Loucy (cell line): ENCODE measurements around the gene JAM2.

Experiments
- H2AFZ ChIP-seq: fragments of 200-600 bp; sonication (generic); 2 replicates; pipeline ENCODE4 v1.6.0; 2016; ENCODE audit warnings: antibody characterized with exemption, mild to moderate bottlenecking, low read length, moderate library complexity
- H3F3A ChIP-seq: fragments of 200-600 bp; 2 replicates; pipeline ENCODE4 v1.6.0; 2016; ENCODE audit warnings: antibody characterized with exemption, low read depth, mild to moderate bottlenecking
- H3K27me3 ChIP-seq: fragments of 200-600 bp; sonication (generic); 2 replicates; pipeline ENCODE4 v1.6.1; 2014; ENCODE audit warnings: low read length, mild to moderate bottlenecking; ENCODE audit not compliant: insufficient read depth, poor library complexity, severe bottlenecking
- H3K36me3 ChIP-seq: fragments of 200-600 bp; sonication (generic); 2 replicates; pipeline ENCODE4 v1.6.1; 2016; ENCODE audit warnings: low read length; ENCODE audit not compliant: insufficient read depth
- H3K4me1 ChIP-seq: fragments of 200-600 bp; sonication (generic); 2 replicates; pipeline ENCODE4 v1.5.1; 2014; ENCODE audit warnings: low read length, mild to moderate bottlenecking; ENCODE audit not compliant: insufficient read depth, poor library complexity, severe bottlenecking
- H3K4me2 ChIP-seq: fragments of 200-600 bp; sonication (generic); 2 replicates; pipeline ENCODE4 v1.6.0; 2014; ENCODE audit warnings: antibody characterized with exemption, low read length, low read depth, mild to moderate bottlenecking; ENCODE audit not compliant: poor library complexity, severe bottlenecking
- H3K4me3 ChIP-seq: fragments of 200-600 bp; sonication (generic); 2 replicates; pipeline ENCODE4 v1.5.1; 2014; ENCODE audit warnings: low read length, mild to moderate bottlenecking, mixed read lengths; ENCODE audit not compliant: poor library complexity, severe bottlenecking
- H3K79me2 ChIP-seq: fragments of 200-600 bp; sonication (generic); 2 replicates; pipeline ENCODE4 v1.6.1; 2014; ENCODE audit warnings: low read length; ENCODE audit not compliant: insufficient read depth
- H3K9ac ChIP-seq: fragments of 200-600 bp; sonication (generic); 2 replicates; pipeline ENCODE4 v1.6.0; 2014; ENCODE audit warnings: mild to moderate bottlenecking, low read depth, low read length, moderate library complexity; ENCODE audit not compliant: poor library complexity, severe bottlenecking
- H3K9me2 ChIP-seq: fragments of 200-600 bp; sonication (generic); replicated peaks from 2 replicates; pipeline ENCODE4 v1.6.1; 2016; ENCODE audit warnings: low read depth, low read length, mixed read lengths
- H3K9me3 ChIP-seq: fragments of 200-600 bp; sonication (generic); 2 replicates; pipeline ENCODE4 v1.6.1; 2014; ENCODE audit warnings: mild to moderate bottlenecking, antibody characterized with exemption, low read length, low read depth; ENCODE audit not compliant: insufficient read depth
- H4K20me1 ChIP-seq: fragments of 200-600 bp; sonication (generic); 2 replicates; pipeline ENCODE4 v1.6.0; 2014; ENCODE audit warnings: antibody characterized with exemption, low read length, mild to moderate bottlenecking; ENCODE audit not compliant: insufficient read depth, poor library complexity, severe bottlenecking
- CTCF ChIP-seq: fragments of 200-600 bp; sonication (generic); conservative IDR thresholded peaks from 2 replicates; pipeline ENCODE4 v1.5.1; 2014; ENCODE audit warnings: mild to moderate bottlenecking, antibody characterized with exemption, low read length
- EZH2phosphoT487 ChIP-seq: fragments of 200-600 bp; IDR thresholded peaks from 2 replicates; pipeline ENCODE4 v1.6.1; 2018; ENCODE audit warnings: antibody characterized with exemption, mild to moderate bottlenecking, moderate library complexity, borderline replicate concordance

Gene JAM2

GRCh38 chr21:25757531-25757930 lies 118.5 kb downstream of the JAM2 start:
- Histone ChIP-seq H3K9me3 (no peaks in the 10 kb centered on the region), H3K4me2 (no peak overlapping the region), H3K79me2 (no peaks in the 10 kb centered on the region), H2AFZ (no peak overlapping the region), H3K9me2 (no peaks in the 10 kb centered on the region), H3K36me3 (peaks cover 63% of the 10 kb centered on the region), H3K9ac (no peak overlapping the region), H3K27me3 (no peaks in the 10 kb centered on the region), H3F3A (no peaks in the 10 kb centered on the region), H3K4me1 (peaks cover 5% of the 10 kb centered on the region), H3K4me3 (no peak overlapping the region), H4K20me1 (no peaks in the 10 kb centered on the region)
- TF ChIP-seq CTCF (no peak), EZH2phosphoT487 (no peak)

- no peaks in the 10 kb centered on the region for H3K27me3 ChIP-seq
- H3K4me2 ChIP-seq = no peak overlapping the region
- peaks cover 71% of the 10 kb centered on the region; the same call in 1 of the 2 replicates for H3K36me3 ChIP-seq
These were observed 120.5 kb downstream of the JAM2 start for GRCh38 chr21:25759573-25759972.

GRCh38 chr21:25760061-25760460 lies 121.0 kb downstream of the JAM2 start:
- H3K9ac ChIP-seq = no peak overlapping the region
- no peaks in the 10 kb centered on the region for H3K4me1 ChIP-seq
- TF ChIP-seq EZH2phosphoT487 (no peak), CTCF (no peak)
- H2AFZ ChIP-seq = no peak overlapping the region
- no peaks in the 10 kb centered on the region for H3K9me3 ChIP-seq
- no peaks in the 10 kb centered on the region for H4K20me1 ChIP-seq
- no peaks in the 10 kb centered on the region for H3K9me2 ChIP-seq
- H3K4me3 ChIP-seq = no peak overlapping the region
- no peaks in the 10 kb centered on the region for H3K79me2 ChIP-seq
- H3K4me2 ChIP-seq = no peak overlapping the region
- H3F3A ChIP-seq = no peaks in the 10 kb centered on the region
- peaks cover 75% of the 10 kb centered on the region for H3K36me3 ChIP-seq
- no peaks in the 10 kb centered on the region for H3K27me3 ChIP-seq

More at GRCh38 chr21:25759573-25759972, 120.5 kb downstream of the JAM2 start:
- no peaks in the 10 kb centered on the region for H3K4me1 ChIP-seq
- H3K9me3 ChIP-seq = no peaks in the 10 kb centered on the region
- H3K79me2 ChIP-seq = no peaks in the 10 kb centered on the region
- H3F3A ChIP-seq = no peaks in the 10 kb centered on the region
- no peaks in the 10 kb centered on the region for H3K9me2 ChIP-seq
- no peak overlapping the region for H3K9ac ChIP-seq
- no peak for TF ChIP-seq CTCF
- no peak for TF ChIP-seq EZH2phosphoT487
- no peaks in the 10 kb centered on the region for H4K20me1 ChIP-seq
- no peak overlapping the region for H3K4me3 ChIP-seq
- no peak overlapping the region for H2AFZ ChIP-seq
